HEK293T (cell line): Measurements from ENCODE around the gene PAQR7.
A peak's percentile ranks its signal among the peaks of the same experiment; 100 is the strongest.

Experiments used
- CTCF ChIA-PET: fragments of 350-600 bp; formaldehyde crosslinking; extraction: SDS; loops from one replicate; lab custom pipeline; 2021; ENCODE audit warnings: antibody characterized with exemption, inconsistent platforms; lab: Yijun Ruan, JAX
- POLR2A ChIA-PET: fragments of 350-600 bp; formaldehyde crosslinking; extraction: SDS; loops from one replicate; lab custom pipeline; 2020; ENCODE audit warnings: antibody characterized with exemption, inconsistent platforms; lab: Yijun Ruan, JAX
- DNase-seq: peaks from one replicate; pipeline ENCODE4 v3.0.0; 2012; ENCODE audit warnings: mixed read lengths; ENCODE audit errors: extremely low spot score
- ARNT ChIP-seq: fragments of 450-650 bp; IDR thresholded peaks from 2 replicates; pipeline ENCODE4 v1.6.1; 2017; ENCODE audit warnings: mild to moderate bottlenecking
- BHLHE40 ChIP-seq: fragments of 450-650 bp; IDR thresholded peaks from 2 replicates; pipeline ENCODE4 v1.6.1; 2016; ENCODE audit warnings: mild to moderate bottlenecking, moderate library complexity, borderline replicate concordance
- CTBP1 ChIP-seq: fragments of 450-650 bp; IDR thresholded peaks from 2 replicates; pipeline ENCODE4 v1.6.1; 2016; ENCODE audit warnings: borderline replicate concordance
- ELF4 ChIP-seq: fragments of 450-650 bp; IDR thresholded peaks from 2 replicates; pipeline ENCODE4 v1.6.1; 2017; ENCODE audit warnings: antibody characterized with exemption
- FOXA1 ChIP-seq: fragments of 450-650 bp; IDR thresholded peaks from 2 replicates; pipeline ENCODE4 v1.6.1; 2016; ENCODE audit warnings: mild to moderate bottlenecking
- FOXK2 ChIP-seq: fragments of 450-650 bp; IDR thresholded peaks from 2 replicates; pipeline ENCODE4 v1.6.1; 2016; ENCODE audit warnings: mild to moderate bottlenecking
- FOXM1 ChIP-seq: fragments of 450-650 bp; IDR thresholded peaks from 2 replicates; pipeline ENCODE4 v1.6.1; 2017; ENCODE audit warnings: mild to moderate bottlenecking, borderline replicate concordance
- HDGF ChIP-seq: fragments of 450-650 bp; IDR thresholded peaks from 2 replicates; pipeline ENCODE4 v1.6.1; 2017; ENCODE audit warnings: antibody characterized with exemption, borderline replicate concordance
- L3MBTL2 ChIP-seq: fragments of 450-650 bp; conservative IDR thresholded peaks from 2 replicates; pipeline ENCODE4 v1.6.1; 2016; ENCODE audit warnings: mild to moderate bottlenecking
- LEF1 ChIP-seq: fragments of 450-650 bp; IDR thresholded peaks from 2 replicates; pipeline ENCODE4 v1.6.1; 2017; ENCODE audit warnings: mild to moderate bottlenecking, borderline replicate concordance
- NFRKB ChIP-seq: fragments of 450-650 bp; IDR thresholded peaks from 2 replicates; pipeline ENCODE4 v1.6.1; 2016; ENCODE audit warnings: mild to moderate bottlenecking, moderate library complexity
- PKNOX1 ChIP-seq: fragments of 450-650 bp; IDR thresholded peaks from 2 replicates; pipeline ENCODE4 v1.6.1; 2016
- SP1 ChIP-seq: fragments of 450-650 bp; IDR thresholded peaks from 2 replicates; pipeline ENCODE4 v1.6.1; 2017
- SUZ12 ChIP-seq: fragments of 450-650 bp; IDR thresholded peaks from 2 replicates; pipeline ENCODE4 v1.6.1; 2016; ENCODE audit warnings: mild to moderate bottlenecking
- TARDBP ChIP-seq: fragments of 450-650 bp; IDR thresholded peaks from 2 replicates; pipeline ENCODE4 v1.6.1; 2016
- ZNF384 ChIP-seq: fragments of 450-650 bp; IDR thresholded peaks from 2 replicates; pipeline ENCODE4 v1.6.1; 2016

Gene PAQR7

GRCh38 chr1:25861316-25862286 is 13.9 kb downstream of the PAQR7 start:
- ChIA-PET CTCF (no interaction called here), POLR2A (interaction anchor here (1.7 kb wide), 1 partner anchor 13 kb away, joined by 11 read pairs; the partner anchor contains the start of gene PAQR7)
- peak; percentile 52 for TF ChIP-seq ZNF384
- no peak for TF ChIP-seq FOXK2
- DNase-seq: no peak

- ChIA-PET POLR2A (interaction anchor here (0.8 to 2.1 kb wide), 5 partner anchors 10 to 138 kb away, joined by 3 to 7 read pairs (median 4); partner anchors contain the start of genes PAFAH2 and PAQR7), CTCF (no interaction called here)
- peak; percentile 97 for DNase-seq
- TF ChIP-seq L3MBTL2 (peak; percentile 97), FOXM1 (no peak), FOXK2 (no peak), SP1 (no peak), TARDBP (no peak), ELF4 (no peak; the same call in 1 of the 2 replicates), NFRKB (no peak)
Observed at GRCh38 chr1:25858906-25859789, 16.4 kb downstream of the PAQR7 start, which contains the start of gene AUNIP. Gene AUNIP, minus strand, starts transcription at chr1:25859457. Its CDS starts 100 bp downstream, at chr1:25859357.

- TF ChIP-seq ELF4 (no peak), SP1 (no peak), BHLHE40 (no peak), CTBP1 (no peak), HDGF (no peak), LEF1 (no peak), PKNOX1 (no peak), FOXA1 (no peak), FOXM1 (no peak), TARDBP (no peak), ZNF384 (no peak), NFRKB (no peak), ARNT (no peak), SUZ12 (no peak), FOXK2 (no peak), L3MBTL2 (no peak)
- POLR2A ChIA-PET: interaction anchor here (0.8 to 2.1 kb wide), 4 partner anchors 9 to 139 kb away, joined by 3 to 7 read pairs (median 4); partner anchors contain the start of genes PAFAH2 and PAQR7
- no peak for DNase-seq
- CTCF ChIA-PET: interaction anchor here (0.5 kb wide), 1 partner anchor 371 kb away, joined by 3 read pairs; no protein-coding TSS in a partner anchor
Observed at GRCh38 chr1:25858494-25858893, 17.0 kb downstream of the PAQR7 start.

GRCh38 chr1:25856856-25857255 is 18.7 kb downstream of the PAQR7 start:
- CTCF ChIA-PET: no interaction called here

GRCh38 chr1:25854554-25854953 is 21.0 kb downstream of the PAQR7 start:
- DNase-seq: no peak
- POLR2A ChIA-PET: no interaction called here

More at GRCh38 chr1:25856856-25857255, 18.7 kb downstream of the PAQR7 start:
- POLR2A ChIA-PET: interaction anchor here (2.1 kb wide), 1 partner anchor 141 kb away, joined by 7 read pairs; the partner anchor contains the start of gene PAFAH2
- TF ChIP-seq ELF4 (no peak), FOXA1 (no peak), CTBP1 (no peak), LEF1 (no peak), HDGF (no peak), ARNT (no peak), L3MBTL2 (no peak), ZNF384 (no peak), FOXM1 (no peak), PKNOX1 (no peak), BHLHE40 (no peak), TARDBP (no peak), NFRKB (no peak), FOXK2 (no peak), SP1 (no peak)
- no peak for DNase-seq

More at GRCh38 chr1:25854554-25854953, 21.0 kb downstream of the PAQR7 start:
- TF ChIP-seq LEF1 (no peak), ELF4 (no peak), FOXK2 (no peak), PKNOX1 (no peak), SP1 (no peak), BHLHE40 (no peak), L3MBTL2 (no peak), NFRKB (no peak), ZNF384 (no peak), FOXM1 (no peak), TARDBP (no peak), SUZ12 (no peak)
- CTCF ChIA-PET: interaction anchor here (0.6 kb wide), 1 partner anchor 175 kb away, joined by 3 read pairs; no protein-coding TSS in a partner anchor
